Measurements from ENCODE around the gene TMEM229B.

GRCh38 chr14:67510121-67510520 is 21.6 kb upstream of the TMEM229B start:
- TF ChIP-seq CTCF (conservative IDR thresholded peaks at IDR 0.05; ENCODE audit: low read length) = no peak
- TF ChIP-seq EZH2phosphoT487 (IDR thresholded peaks at IDR 0.05; ENCODE audit: borderline replicate concordance, low read depth, low read length) = no peak

All from OCI-LY7 (cell line).